K562 (cell line): ENCODE measurements around the gene COMMD10.
"Not testable (repeated sequence)": the region's sequence is repeated elsewhere in the genome, so short reads cannot be mapped to it uniquely, and the experiment has no call there.

Experiments used
- DNMT1 ChIP-seq: fragments of 450-650 bp; IDR thresholded peaks from 2 replicates; pipeline ENCODE4 v1.6.1; 2016; ENCODE audit warnings: antibody characterized with exemption, mild to moderate bottlenecking
- E2F5 ChIP-seq: sonication (generic); formaldehyde crosslinking; IDR thresholded peaks from 2 replicates; pipeline ENCODE4 v1.8.0; 2022; ENCODE audit warnings: mild to moderate bottlenecking, missing genetic modification reagents
- ESRRB ChIP-seq: fragments of 250-450 bp; sonication (Bioruptor Pico); IDR thresholded peaks from 2 replicates; pipeline ENCODE4 v1.5.0; 2020; ENCODE audit warnings: mild to moderate bottlenecking, moderate library complexity, borderline replicate concordance
- MAZ ChIP-seq, 2 experiments: fragments of 450-650 bp in 1 of 2; sonication (generic) in 1 of 2; formaldehyde crosslinking; IDR thresholded peaks in 1 of 2; conservative IDR thresholded peaks in 1 of 2; 2 replicates each; pipeline versions ENCODE4 v1.4.0 to v1.5.0; 2020; ENCODE audit warnings: mild to moderate bottlenecking in 1 of 2, missing genetic modification reagents in 1 of 2
- POLR3A ChIP-seq: IDR thresholded peaks from 2 replicates; pipeline ENCODE4 v1.6.1; 2011; ENCODE audit warnings: borderline replicate concordance, mild to moderate bottlenecking, moderate library complexity; ENCODE audit not compliant: insufficient read length, insufficient read depth; ENCODE audit errors: extremely low read depth
- SP2 ChIP-seq: IDR thresholded peaks from 2 replicates; pipeline ENCODE4 v1.6.1; 2011; ENCODE audit warnings: mild to moderate bottlenecking, low read depth, low read length, moderate library complexity; ENCODE audit not compliant: poor library complexity, severe bottlenecking; ENCODE audit errors: extremely low read depth
- TCF7 ChIP-seq: sonication (generic); IDR thresholded peaks from 2 replicates; pipeline ENCODE4 v1.6.1; 2016; ENCODE audit warnings: antibody characterized with exemption, borderline replicate concordance
- THAP7 ChIP-seq: fragments of 250-450 bp; sonication (Bioruptor Pico); IDR thresholded peaks from 2 replicates; pipeline ENCODE4 v1.5.0; 2021
- ZNF197 ChIP-seq: fragments of 200-800 bp; sonication (Bioruptor generic); IDR thresholded peaks from 2 replicates; pipeline ENCODE4 v1.6.1; 2016; ENCODE audit warnings: low read depth, missing genetic modification characterization, missing compliant biosample characterization
- ZNF695 ChIP-seq: fragments of 450-650 bp; formaldehyde crosslinking; IDR thresholded peaks from 2 replicates; pipeline ENCODE4 v1.4.0; 2020; ENCODE audit warnings: mild to moderate bottlenecking, moderate library complexity
- ZNF778 ChIP-seq: fragments of 450-650 bp; formaldehyde crosslinking; IDR thresholded peaks from 2 replicates; pipeline ENCODE4 v1.4.0; 2020; ENCODE audit warnings: mild to moderate bottlenecking, moderate library complexity
- ZZZ3 ChIP-seq: fragments of 450-650 bp; IDR thresholded peaks from 2 replicates; pipeline ENCODE4 v1.6.1; 2016; ENCODE audit warnings: antibody characterized with exemption, mild to moderate bottlenecking, moderate library complexity
- TF ChIP-seq, protein P1 (sequence below): sonication (generic); formaldehyde crosslinking; IDR thresholded peaks from 2 replicates; pipeline ENCODE4 v1.8.0; 2022; ENCODE audit warnings: mild to moderate bottlenecking, low read depth, missing genetic modification reagents

- TF ChIP-seq ESRRB (CRISPR knock-in tag); THAP7 (CRISPR knock-in tag); DNMT1; ZZZ3; ZNF778; ZNF197 (CRISPR knock-in tag); SP2; E2F5 (CRISPR knock-in tag); POLR3A; TCF7; MAZ (CRISPR knock-in tag; conservative IDR thresholded peaks at IDR 0.05 in 1 of 2, IDR thresholded peaks at IDR 0.05 in 1 of 2); ZNF695 (CRISPR knock-in tag): not testable (repeated sequence)
- TF ChIP-seq, protein P1, sequence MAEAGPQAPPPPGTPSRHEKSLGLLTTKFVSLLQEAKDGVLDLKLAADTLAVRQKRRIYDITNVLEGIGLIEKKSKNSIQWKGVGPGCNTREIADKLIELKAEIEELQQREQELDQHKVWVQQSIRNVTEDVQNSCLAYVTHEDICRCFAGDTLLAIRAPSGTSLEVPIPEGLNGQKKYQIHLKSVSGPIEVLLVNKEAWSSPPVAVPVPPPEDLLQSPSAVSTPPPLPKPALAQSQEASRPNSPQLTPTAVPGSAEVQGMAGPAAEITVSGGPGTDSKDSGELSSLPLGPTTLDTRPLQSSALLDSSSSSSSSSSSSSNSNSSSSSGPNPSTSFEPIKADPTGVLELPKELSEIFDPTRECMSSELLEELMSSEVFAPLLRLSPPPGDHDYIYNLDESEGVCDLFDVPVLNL (CRISPR knock-in tag): not testable (repeated sequence)
These were observed 20.1 kb downstream of the COMMD10 start for GRCh38 chr5:116104941-116105340.
